Glutamatergic neuron (in vitro differentiated cells): Measurements from ENCODE around the gene GRAP2. TPM values are rescaled to one million over a fixed set of nuclear protein-coding genes. Genes with fewer than 3 reads are reported as not detected.
"Not testable (repeated sequence)": the region's sequence is repeated elsewhere in the genome, so short reads cannot be mapped to it uniquely, and the experiment has no call there.

Source experiments
- DNase-seq: peaks from one replicate; pipeline ENCODE4 v3.0.0; 2022
- H3K27ac Mint-ChIP-seq: one replicate; pipeline ENCODE4 v1.8.0; 2020; ENCODE audit warnings: mild to moderate bottlenecking, mixed read lengths, inconsistent platforms; ENCODE audit not compliant: unreplicated experiment
- H3K27me3 Mint-ChIP-seq: one replicate; pipeline ENCODE4 v1.8.0; 2020; ENCODE audit warnings: mild to moderate bottlenecking, moderate library complexity, mixed read lengths, inconsistent platforms; ENCODE audit not compliant: unreplicated experiment
- H3K36me3 Mint-ChIP-seq: one replicate; pipeline ENCODE4 v1.8.0; 2020; ENCODE audit warnings: mild to moderate bottlenecking, mixed read lengths, inconsistent platforms; ENCODE audit not compliant: unreplicated experiment
- H3K4me1 Mint-ChIP-seq: one replicate; pipeline ENCODE4 v1.8.0; 2020; ENCODE audit warnings: mild to moderate bottlenecking, low read depth, mixed read lengths, inconsistent platforms; ENCODE audit not compliant: unreplicated experiment
- H3K4me3 Mint-ChIP-seq: one replicate; pipeline ENCODE4 v1.8.0; 2020; ENCODE audit warnings: mild to moderate bottlenecking, mixed read lengths, inconsistent platforms; ENCODE audit not compliant: unreplicated experiment
- H3K9me3 Mint-ChIP-seq: one replicate; pipeline ENCODE4 v1.8.0; 2020; ENCODE audit warnings: mild to moderate bottlenecking, moderate library complexity, mixed read lengths, inconsistent platforms; ENCODE audit not compliant: unreplicated experiment
- total RNA-seq: library from RNA; stranded (reverse); fragmentation: NEBNext Ultra II Directional; extraction: Animal tissue kit (Norgen Biotek cat#: 25700); gene quantifications from one replicate; pipeline ENCODE4 v1.2.1, GENCODE V29; 2021; ENCODE audit not compliant: unreplicated experiment
- TF ChIP-seq, protein P1 (sequence below): fragments of 200-600 bp; sonication (generic); IDR thresholded peaks from one replicate; pipeline ENCODE4 v1.5.0; 2021; ENCODE audit not compliant: partially characterized antibody, unreplicated experiment

The GRAP2 gene
- total RNA-seq, 1 donor from 2014 or later = not detected

- peaks cover 3% of the 10 kb centered on the region for H3K4me1 Mint-ChIP-seq
These were observed 49.3 kb downstream of the GRAP2 start for GRCh38 chr22:39949964-39950737.

GRCh38 chr22:39951603-39952293 lies 50.9 kb downstream of the GRAP2 start:
- not testable (repeated sequence) for H3K36me3 Mint-ChIP-seq, H3K4me1 Mint-ChIP-seq, H3K9me3 Mint-ChIP-seq, H3K27ac Mint-ChIP-seq, DNase-seq, H3K27me3 Mint-ChIP-seq, H3K4me3 Mint-ChIP-seq

More at GRCh38 chr22:39949964-39950737, 49.3 kb downstream of the GRAP2 start:
- Mint-ChIP-seq H3K36me3 (peaks cover 5% of the 10 kb centered on the region), H3K9me3 (peaks cover 1% of the 10 kb centered on the region), H3K27me3 (peaks cover 1% of the 10 kb centered on the region), H3K4me3 (no peak overlapping the region), H3K27ac (no peak overlapping the region)
- TF ChIP-seq, protein P1, sequence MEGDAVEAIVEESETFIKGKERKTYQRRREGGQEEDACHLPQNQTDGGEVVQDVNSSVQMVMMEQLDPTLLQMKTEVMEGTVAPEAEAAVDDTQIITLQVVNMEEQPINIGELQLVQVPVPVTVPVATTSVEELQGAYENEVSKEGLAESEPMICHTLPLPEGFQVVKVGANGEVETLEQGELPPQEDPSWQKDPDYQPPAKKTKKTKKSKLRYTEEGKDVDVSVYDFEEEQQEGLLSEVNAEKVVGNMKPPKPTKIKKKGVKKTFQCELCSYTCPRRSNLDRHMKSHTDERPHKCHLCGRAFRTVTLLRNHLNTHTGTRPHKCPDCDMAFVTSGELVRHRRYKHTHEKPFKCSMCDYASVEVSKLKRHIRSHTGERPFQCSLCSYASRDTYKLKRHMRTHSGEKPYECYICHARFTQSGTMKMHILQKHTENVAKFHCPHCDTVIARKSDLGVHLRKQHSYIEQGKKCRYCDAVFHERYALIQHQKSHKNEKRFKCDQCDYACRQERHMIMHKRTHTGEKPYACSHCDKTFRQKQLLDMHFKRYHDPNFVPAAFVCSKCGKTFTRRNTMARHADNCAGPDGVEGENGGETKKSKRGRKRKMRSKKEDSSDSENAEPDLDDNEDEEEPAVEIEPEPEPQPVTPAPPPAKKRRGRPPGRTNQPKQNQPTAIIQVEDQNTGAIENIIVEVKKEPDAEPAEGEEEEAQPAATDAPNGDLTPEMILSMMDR = no peak
- DNase-seq = no peak

DNA sequence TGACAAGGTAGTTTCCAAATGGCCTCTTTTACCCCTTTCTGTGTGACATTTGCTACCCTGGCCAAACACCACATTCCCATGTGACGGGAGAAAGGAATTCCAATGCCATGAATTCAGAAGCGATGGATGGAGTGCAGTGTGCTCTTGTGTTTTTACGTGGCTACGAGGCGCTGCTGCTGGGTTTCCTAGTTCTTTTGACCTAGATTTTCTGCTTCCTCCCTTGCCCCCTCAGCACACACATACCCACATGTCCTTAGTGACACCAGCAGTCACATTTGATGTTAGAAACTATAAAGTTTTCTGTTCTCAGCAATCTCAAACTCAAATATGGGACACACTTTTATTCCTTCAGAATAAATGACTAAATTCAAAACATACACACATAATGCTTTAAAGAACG lies 51.5 kb downstream of the GRAP2 start:
- H3K9me3 Mint-ChIP-seq = peaks cover 1% of the 10 kb centered on the region

DNA sequence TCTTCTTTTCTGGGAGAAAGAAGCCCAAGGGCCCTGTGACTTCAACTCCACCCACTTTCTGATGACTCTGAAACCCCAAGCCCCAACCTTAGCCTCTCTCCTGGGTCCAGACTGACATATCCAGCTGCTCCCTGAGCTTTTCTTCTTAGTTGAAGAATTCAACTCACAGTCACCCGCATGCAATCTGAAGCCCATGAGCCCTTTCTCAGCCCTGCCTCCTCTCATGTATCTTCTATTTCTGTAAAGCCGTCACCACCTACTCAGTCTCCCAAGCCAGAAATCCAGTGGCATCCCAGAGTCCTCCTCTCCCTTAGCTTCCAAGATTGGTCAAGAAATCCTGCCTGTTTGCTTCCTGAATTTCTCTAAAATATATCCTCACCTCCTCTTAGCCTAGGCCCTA lies 52.2 kb downstream of the GRAP2 start:
- DNase-seq = no peak
- Mint-ChIP-seq H3K4me1 (peaks cover 3% of the 10 kb centered on the region), H3K4me3 (no peak overlapping the region)

More for the DNA sequence above, 51.5 kb downstream of the GRAP2 start:
- Mint-ChIP-seq H3K27me3 (peaks cover 3% of the 10 kb centered on the region), H3K4me1 (peaks cover 3% of the 10 kb centered on the region), H3K36me3 (peaks cover 5% of the 10 kb centered on the region), H3K4me3 (no peak overlapping the region), H3K27ac (no peak overlapping the region)
- TF ChIP-seq, protein P1 = no peak
- DNase-seq = no peak

DNA sequence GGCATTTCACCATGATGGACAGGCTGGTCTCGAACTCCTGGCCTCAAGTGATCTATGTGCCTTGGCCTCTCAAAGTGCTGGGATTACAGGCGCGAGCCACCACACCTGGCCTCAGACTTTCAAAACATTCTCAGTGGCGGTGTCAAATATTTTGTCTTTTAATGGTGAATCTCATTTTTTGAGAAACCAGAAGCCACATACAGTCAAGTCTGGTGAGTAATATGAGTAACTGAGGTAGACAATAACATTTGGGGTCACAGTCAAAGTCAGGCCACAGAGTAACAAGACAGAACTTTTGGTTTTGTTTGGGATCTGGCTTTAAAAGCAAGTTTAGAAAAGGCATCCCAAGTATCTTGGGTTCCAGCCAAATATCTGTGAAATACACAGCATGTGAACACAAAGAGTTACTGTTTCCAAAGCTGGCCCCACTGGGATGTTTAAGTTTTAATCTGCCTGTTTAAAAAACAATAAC lies 53.7 kb downstream of the GRAP2 start:
- peaks cover 4% of the 10 kb centered on the region for H3K4me1 Mint-ChIP-seq
- H3K36me3 Mint-ChIP-seq = peaks cover 5% of the 10 kb centered on the region
- H3K4me3 Mint-ChIP-seq = no peak overlapping the region
- no peak for DNase-seq
- H3K27ac Mint-ChIP-seq = no peak overlapping the region
- H3K27me3 Mint-ChIP-seq = peaks cover 2% of the 10 kb centered on the region
- TF ChIP-seq, protein P1 = no peak
- H3K9me3 Mint-ChIP-seq = peaks cover 1% of the 10 kb centered on the region

More for the DNA sequence above, 52.2 kb downstream of the GRAP2 start:
- Mint-ChIP-seq H3K27me3 (peaks cover 2% of the 10 kb centered on the region), H3K36me3 (peaks cover 5% of the 10 kb centered on the region), H3K27ac (no peak overlapping the region), H3K9me3 (peaks cover 1% of the 10 kb centered on the region)
- TF ChIP-seq, protein P1 = no peak
